Pons (tissue), 1 donor: ENCODE measurements around the gene CFHR4.
"Not testable (repeated sequence)": the region's sequence is repeated elsewhere in the genome, so short reads cannot be mapped to it uniquely, and the experiment has no call there.

Experiments
- DNase-seq: peaks from one replicate; pipeline ENCODE4 v3.0.0-alpha.2; 2016; ENCODE audit warnings: low spot score

CFHR4 gene

DNA sequence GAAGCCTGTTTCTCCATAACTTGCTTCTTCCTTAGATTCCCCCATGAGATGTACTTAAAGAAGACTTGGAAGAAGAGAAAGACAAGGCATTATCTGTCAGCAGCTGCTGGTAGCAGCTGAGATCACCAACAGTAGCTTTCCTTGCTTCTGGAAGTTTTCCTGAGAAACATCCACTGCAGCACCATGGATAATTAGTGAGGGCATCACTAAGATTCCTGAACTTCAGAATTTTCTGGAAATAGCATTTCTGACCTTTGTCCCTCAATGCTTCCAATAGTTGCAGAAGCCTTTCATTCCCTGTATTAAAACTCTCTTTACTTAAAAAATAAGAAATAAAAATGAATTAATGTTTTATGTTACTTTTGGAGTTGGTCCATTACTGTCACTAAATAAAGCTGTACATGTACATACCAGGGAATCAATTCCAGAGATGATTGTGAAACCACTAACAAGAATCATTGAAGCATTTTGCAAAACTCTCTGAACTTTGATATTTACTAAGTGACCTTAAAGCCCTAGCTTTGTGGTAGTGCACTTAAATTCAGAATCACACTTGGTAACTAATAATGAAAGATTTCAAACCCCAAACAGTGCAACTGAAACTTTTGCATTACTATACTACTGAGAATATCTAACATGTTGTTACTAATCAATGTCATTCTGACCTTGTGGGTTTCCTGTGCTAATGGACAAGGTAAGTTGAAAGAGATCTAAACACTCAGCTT, at the start of gene CFHR4:
CFHR4 (plus strand) TSS at position 538 of the 725 bp plus-strand sequence; CDS start at position 637, 99 bp downstream.
- no peak for DNase-seq

DNA sequence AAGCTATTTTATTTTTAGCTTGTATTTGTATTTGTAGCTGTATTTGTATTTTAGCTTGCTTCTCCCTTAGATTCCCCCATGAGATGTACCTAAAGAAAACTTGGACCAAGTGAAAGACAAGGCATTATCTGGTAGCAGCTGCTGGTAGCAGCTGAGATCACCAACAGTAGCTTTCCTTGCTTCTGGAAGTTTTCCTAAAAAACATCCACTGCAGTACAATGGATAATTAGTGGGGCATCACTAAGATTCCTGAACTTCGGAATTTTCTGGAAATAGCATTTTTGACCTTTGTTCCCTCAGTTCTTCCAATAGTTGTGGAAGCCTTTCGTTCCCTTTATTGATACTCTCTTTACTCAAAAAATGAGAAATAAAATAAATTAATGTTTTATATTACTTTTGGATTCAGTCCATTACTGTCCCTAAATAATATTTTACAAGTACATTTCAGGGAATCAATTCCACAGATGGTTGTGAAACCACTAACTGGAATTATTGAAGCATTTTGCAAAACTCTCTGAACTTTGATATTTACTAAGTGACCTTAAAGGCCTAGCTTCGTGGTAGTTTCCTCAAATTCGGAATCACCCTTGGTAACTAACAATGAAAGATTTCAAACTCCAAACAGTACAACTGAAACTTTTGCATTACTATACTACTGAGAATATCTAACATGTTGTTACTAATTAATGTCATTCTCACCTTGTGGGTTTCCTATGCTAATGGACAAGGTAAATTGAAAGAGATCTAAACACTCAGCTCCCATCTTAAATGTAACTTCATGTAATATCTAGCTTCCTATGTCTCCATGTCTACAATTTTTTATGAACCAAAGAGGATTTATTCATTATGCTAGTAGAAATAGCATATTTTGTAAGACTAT, 38.0 kb upstream of the CFHR4 start:
- DNase-seq: not testable (repeated sequence)

DNA sequence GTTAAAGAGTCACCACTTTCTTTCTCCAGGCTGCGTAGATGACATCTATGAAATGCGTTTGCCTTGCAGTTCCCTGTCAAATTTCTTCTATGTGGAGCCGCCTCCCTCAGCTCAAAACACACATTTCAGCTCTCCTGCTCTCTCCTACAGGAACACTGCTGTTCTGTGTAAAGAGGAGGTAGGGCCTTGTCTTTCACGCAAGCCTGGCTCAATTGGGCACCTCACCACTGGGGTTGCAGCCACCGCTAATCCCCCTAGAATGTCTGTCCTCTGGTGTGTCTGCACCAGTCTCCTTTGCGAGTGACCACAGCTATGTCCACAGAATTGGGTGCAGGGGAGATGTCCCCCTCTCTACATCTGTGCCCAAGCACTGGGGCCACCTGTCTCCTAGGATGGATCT, 31.8 kb upstream of the CFHR4 start:
- no peak for DNase-seq

DNA sequence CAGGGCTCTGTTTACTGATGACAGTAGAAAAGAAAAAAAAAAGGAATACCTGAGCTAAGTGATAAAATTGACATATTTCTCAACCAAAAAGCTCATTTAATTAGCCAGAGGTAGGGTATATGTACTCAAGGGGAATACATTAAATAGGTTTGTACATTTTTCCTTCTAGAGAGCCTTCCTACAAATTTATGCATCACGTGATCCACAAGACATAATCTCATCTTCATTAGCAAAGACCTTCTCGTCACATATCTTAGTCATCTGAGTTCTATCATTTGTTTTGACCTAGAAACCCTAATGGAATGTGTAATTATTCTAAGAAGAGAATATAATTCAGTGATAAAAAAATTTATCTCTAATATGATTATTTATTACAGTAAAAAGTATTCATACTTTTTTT, 30.7 kb upstream of the CFHR4 start:
- DNase-seq: no peak

DNA sequence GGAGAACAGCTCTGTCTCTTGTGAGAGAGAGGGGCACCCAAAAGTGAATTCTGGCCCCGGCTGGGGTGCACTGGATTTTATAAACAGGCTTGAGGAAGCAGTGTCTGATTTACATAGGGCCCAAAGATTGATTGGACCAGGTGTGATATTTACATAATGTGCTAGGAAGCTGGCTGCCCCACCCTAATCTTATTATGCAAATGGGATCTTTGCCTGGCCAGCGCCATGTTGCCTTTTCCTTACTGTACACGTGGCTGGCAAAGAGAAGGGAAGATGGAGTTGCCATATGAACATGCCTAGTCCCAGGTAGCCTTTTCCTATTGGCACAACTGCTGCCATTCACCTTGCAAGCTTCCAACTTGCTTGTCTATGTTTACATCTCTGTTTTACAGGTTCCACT, 29.0 kb upstream of the CFHR4 start:
- no peak for DNase-seq

DNA sequence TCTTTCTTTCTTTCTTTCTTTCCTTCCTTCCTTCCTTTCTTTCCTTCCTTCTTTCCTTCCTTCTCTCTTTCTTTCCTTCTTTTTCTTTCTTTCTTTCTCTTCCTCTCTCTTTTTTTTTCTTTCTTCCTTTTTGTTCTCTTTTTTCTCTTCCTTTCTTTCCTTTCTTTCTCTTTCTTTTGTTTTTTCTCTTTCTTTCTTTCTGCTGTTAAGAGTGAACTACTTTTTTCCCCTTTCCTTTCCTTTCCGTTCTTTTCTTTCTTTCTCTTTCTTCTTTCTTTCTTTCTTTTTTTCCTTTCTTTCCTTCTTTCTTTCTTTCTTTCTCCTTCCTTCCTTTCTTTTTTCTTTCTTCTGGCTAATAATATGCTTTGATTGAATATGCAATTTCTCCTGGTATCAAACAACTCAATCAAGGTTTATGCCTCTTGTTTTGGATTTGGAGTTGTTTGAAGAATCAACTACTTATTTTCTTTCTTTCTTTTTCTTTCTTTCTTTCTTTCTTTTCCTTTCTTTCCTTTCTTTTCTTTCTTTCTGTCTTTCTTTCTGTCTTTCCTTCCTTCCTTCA, 27.4 kb upstream of the CFHR4 start:
- DNase-seq: no peak

DNA sequence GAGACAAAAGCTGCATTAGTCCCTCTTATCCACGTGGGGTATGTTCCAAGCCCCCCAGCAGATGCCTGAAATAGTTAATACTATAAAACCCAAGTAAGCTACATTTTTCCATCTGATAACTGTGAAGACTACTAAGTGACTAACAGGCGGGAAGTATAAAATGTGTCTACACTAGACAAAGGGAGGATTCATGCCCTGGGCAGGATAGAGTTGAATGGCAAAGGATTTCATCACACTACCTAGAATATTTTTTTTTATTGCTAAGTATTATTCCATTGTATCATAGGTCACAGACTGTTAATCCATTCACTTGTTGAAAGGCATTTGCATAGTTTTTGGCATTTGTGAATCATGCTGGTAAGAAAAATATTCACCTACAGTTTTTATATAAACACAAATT, 26.4 kb upstream of the CFHR4 start:
- no peak for DNase-seq

DNA sequence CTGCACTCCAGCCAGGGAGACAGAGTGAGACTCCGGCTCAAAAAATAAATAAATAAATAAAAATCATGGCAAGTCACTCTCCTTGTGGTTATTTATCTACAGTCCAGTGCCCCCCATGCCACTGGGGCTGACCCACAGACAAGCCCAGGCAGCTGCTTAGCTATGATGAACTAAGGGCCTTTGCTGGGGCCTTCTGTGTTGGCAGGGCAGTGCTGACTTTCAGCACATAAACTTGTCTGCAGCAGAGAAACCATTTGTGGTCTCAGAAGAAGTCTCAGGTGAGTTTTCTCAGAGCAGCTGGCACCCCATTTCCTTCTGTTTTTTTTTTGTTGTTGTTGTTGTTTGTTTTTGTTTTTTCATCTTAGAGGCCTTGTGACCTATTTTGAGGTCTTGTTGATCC, 20.9 kb upstream of the CFHR4 start:
- no peak for DNase-seq

DNA sequence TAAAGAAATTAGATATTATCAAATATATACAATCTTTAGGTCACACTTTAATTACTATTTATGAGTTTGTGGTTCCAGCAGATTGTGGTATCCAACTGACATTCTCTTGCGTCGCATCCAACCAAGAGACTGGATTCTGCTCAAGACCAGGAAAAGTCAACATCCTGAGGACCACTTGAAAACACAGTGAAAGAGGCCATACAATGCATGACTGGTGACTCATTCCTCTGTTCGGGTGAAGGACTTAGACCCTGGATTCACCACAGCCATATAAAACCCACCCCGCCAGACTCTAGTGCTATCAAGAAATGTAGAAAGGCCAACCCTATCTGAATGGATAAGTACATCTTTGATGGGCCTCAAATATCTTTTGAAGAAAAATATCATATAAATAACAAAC, 14.5 kb upstream of the CFHR4 start:
- no peak for DNase-seq

DNA sequence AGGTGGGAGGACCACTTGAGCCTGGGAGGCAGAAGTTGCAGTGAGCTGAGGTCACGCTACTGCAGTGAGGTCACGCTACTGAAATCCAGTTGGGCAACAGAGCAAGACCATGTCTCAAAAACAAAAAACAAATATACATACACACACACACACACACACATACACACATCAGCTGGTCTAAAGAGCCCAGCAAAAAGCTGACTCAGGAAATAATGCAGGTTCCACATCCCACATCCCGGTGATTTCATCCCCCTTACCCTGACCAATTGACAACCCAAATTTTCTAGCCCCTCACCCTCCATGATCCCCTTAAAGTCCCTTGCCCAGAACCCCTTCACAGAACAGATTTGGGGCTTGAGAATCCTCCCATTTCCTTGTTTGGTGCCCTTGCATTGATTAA, 11.9 kb upstream of the CFHR4 start:
- no peak for DNase-seq

DNA sequence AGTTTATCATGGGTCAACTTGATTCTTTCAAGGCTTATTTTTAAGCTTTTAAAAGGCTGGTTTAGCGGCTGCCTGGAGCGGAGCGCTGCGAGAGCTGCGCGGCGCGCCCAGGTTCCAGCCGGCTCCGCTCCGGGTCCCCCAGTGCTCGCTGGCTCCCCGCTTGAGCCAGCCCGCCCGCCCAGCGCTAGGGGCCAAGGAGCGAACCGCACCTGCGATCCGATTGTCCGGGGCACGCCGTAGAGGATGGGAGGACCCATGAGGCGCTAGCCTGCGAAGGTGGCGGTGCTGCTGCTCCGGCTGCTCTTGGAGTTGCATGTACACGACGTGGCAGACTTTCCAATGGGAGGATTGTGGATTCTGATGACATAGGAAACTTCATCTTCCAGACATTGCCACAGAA, 9.9 kb upstream of the CFHR4 start:
- no peak for DNase-seq

DNA sequence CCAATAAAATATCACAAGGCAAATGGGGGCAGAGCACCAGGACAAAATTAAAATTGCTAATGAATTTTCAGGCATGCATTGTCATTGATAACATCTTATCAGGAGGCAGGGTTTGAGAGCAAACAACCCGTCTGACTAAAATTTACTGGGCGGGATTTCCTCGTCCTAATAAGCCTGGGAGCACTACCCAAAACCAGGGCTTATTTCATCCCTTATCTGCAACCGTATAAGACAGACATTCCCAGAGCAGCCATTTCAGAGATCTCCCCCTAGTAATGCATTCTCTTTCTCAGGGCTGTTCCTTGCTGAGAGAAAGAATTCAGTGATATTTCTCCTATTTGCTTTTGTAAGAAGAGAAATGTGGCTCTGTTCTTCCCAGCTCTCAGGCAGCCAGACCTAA, 1.3 kb upstream of the CFHR4 start:
- not testable (repeated sequence) for DNase-seq

DNA sequence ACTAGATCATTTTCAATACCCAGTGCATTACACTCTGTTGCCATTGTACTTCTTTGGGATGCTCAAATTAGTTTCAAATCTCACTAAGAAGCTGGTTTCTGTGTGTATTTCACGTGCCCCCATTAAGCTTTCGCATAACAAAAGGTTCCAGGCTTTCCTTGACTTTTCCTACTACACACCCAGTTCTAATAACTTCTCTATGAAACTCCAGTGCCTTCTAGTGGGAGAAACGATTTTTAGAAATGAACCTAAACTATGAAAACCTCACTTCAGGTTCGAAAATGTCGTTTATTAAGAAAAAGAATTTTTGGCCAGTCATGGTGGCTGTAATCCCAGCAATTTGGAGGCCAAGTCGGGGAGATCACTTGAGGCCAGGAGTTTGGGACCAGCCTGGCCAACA, 2.8 kb downstream of the CFHR4 start:
- DNase-seq: no peak

DNA sequence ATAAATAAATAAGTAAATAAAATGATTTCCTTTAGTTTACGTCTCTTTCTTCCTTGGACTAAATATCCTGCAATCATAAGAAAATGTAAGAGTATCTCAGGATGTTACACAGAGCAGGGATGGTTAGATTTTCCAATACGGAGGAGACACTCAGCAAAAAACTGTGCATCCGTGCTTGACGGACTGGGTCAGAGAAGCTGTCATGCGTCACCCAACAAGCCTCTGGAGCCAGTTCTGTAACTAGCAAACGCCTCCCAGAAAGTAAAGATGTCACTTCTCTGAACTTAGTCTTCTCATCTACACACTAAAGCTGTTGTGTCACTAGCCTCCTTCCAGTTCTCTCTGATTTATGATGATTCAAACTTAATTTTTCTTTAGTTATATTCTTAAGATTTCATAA, 3.4 kb downstream of the CFHR4 start:
- DNase-seq: no peak

DNA sequence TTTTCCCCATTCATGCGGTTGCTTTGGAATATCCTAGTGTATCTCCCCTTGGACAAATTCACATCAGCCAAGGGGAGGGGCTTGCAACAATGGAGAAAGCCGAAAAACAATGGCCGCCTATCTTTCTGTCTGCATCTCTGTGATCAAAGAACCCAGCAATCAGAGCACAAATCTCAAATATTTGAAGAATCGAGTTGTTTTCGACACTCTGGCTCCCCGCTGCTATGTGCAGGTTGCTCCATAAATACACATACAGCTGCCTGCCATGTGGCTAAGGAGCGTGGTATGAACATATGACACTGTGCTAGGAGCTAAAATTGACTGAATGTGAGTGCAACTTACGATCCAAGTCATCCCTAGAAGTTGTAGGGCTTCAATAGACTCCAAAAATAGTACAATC, 8.5 kb downstream of the CFHR4 start:
- no peak for DNase-seq

DNA sequence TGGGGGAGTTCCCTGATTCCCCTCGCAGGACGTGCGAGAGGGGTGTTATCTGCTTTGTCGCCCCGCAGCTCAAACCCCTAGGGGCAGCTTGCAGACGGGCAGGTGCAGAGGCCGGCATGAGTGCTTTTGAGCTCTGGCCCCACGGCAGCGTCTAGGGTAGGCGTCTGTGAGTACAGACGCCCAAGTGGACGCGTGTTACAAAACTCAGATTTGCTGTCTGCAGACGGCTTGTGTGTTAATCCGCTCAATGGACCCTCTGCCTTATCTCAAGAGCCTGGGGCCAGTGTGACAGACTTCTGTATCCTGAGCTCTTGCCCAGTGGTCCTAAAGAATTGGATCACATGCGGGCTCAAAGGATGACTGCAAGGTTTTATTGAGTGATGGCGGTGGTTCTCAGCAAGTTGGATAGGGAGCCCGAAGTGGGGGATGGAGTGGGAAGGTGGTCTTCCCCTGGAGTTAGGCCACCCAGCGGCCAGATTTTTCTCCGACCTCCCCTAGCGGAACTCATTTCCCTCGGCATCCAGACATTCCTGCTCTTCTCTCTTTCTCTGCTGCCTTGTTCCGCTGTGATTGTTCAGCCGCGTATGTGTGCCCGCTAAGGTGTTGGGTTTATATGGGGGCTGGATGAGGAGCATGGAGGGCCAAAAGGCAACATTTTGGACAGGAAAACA, 9.4 kb downstream of the CFHR4 start:
- DNase-seq: no peak

DNA sequence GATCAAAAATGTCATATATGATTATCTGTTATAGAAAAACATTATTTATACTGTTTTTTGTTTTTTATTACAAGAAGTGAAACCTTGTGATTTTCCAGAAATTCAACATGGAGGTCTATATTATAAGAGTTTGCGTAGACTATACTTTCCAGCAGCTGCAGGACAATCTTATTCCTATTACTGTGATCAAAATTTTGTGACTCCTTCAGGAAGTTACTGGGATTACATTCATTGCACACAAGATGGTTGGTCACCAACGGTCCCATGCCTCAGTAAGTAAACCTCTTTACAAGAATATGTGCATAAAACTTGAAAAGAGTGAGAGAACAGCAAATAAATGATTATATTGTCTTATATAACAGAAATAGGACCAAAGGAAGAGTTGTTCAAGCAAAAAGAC, 14.5 kb downstream of the CFHR4 start:
- no peak for DNase-seq

DNA sequence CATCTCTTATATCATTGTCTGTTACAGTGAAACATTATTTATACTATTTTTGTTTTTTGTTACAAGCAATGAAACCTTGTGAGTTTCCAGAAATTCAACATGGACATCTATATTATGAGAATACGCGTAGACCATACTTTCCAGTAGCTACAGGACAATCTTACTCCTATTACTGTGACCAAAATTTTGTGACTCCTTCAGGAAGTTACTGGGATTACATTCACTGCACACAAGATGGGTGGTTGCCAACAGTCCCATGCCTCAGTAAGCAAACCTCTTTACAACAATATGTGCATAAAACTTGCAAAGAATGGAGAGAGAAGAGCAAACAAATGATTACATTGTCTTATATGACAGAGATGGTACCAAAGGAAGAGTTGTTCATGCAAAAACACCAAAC, 22.4 kb downstream of the CFHR4 start:
- no peak for DNase-seq

DNA sequence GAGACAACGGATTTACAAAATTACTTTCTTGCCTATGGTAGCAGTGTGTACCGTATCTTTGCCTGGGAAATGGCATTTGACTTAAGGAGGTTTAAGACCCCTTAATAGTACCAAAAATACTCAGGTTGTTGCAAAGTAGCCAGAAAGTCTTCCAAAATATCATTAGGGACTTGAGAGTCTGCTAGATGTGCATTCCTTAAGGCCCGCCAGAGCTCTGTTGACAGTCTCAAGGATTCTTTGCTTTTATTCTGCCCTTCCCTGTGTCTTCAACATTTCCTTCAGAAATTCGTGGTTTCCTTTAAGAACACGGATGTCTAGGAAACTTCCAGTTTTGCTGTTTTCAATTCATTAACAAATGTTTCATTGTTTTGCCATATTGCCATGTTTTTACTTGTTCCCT, 24.4 kb downstream of the CFHR4 start:
- not testable (repeated sequence) for DNase-seq

DNA sequence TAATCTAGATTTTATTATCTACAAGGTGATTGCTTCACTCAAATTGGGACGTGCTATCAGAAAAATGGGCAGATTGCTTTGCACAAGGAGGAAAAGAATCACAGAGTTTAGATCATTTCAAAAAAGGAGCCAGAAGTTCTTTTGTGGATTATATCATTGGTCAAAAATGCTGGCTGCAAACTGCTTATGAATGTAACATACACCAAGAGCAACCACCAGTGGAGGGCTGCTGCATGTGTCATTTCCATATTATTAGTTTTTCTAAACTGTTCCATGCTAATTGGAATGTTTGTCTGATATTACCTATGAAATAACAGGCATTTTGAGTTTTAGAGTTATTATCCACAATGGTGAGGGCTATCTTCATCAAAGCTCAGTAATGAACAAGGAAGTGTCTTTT, 39.0 kb downstream of the CFHR4 start:
- DNase-seq: not testable (repeated sequence)

DNA sequence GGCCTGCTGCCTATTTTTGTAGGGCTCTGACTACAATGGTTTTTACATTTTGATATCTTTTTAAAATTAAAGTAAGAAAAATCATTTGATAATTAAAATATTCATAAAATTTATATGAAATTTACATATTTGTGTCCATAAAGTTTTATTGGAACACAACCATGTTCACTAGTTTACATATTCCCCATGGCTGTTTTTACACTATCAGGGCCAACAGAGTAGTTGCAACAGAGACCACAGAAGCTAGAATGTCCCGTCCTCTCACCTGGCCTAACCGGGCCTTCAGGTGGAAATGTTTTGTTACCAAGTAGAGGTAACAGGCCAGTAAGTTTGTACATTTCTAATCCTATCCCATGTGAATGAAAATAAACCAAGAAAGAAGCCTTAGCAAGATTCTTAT, 45.0 kb downstream of the CFHR4 start:
- DNase-seq: not testable (repeated sequence)

DNA sequence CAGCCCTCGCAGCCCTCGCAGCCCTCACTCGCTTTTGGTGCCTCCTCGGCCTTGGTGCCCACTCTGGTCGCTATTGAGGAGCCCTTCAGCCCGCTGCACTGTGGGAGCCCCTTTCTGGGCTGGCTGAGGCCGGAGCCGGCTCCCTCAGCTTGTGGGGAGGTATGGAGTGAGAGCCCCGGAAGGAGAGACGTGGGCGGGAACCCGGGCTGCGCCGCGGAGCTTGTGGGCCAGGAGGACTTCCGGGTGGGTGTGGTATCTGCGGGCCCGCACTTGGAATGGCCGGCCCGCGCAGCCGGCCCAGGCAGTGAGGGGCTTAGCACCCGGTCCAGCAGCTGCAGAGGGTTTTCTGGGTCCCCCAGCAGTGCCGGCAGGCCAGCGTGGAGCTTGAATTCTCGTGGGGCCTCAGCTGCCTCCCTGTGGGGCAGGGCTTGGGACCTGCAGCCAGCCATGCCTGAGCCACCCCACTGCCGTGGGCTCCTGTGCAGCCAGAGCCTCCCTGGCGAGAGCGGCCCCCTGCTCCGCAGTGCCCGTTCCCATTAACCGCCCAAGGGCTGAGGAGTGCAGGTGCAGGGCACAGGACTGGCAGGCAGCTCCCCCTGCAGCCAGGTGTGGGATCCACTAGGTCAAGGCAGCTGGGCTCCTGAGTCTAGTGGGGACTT, 45.8 kb downstream of the CFHR4 start:
- DNase-seq: no peak
